Transverse colon (tissue), 4 donors: Measurements from ENCODE around the gene GALNT18. TPM values are rescaled to one million over a fixed set of nuclear protein-coding genes. Genes with fewer than 3 reads are reported as not detected.

ENCODE experiments used
- DNase-seq: peaks from one replicate; pipeline ENCODE4 v3.0.0-alpha.2; 2019
- H3K27ac ChIP-seq, 4 donors: fragments of 200-600 bp; sonication (generic); 2 replicates each; pipeline ENCODE4 v1.5.1; 2016 to 2018; ENCODE audit warnings: inconsistent platforms in 4 of 4
- H3K27me3 ChIP-seq: fragments of 200-600 bp; sonication (generic); 2 replicates; pipeline ENCODE4 v1.5.1; 2017; ENCODE audit warnings: inconsistent platforms
- H3K36me3 ChIP-seq, 4 donors: fragments of 200-600 bp; sonication (generic); 2 replicates each; pipeline ENCODE4 v1.5.1; 2017 to 2019; ENCODE audit warnings: inconsistent platforms in 4 of 4
- H3K4me1 ChIP-seq, 4 donors: fragments of 200-600 bp; sonication (generic); 2 replicates each; pipeline ENCODE4 v1.5.1; 2017 to 2020; ENCODE audit warnings: inconsistent platforms in 4 of 4
- H3K4me3 ChIP-seq, 4 donors: fragments of 200-600 bp; sonication (generic); 1 replicate in 1 of 4; 2 replicates in 3 of 4; pipeline versions ENCODE4 v1.5.1 to v1.6.1; 2017 to 2019; ENCODE audit warnings: inconsistent platforms in 4 of 4
- H3K9me3 ChIP-seq, 2 donors: fragments of 200-600 bp; sonication (generic); 2 replicates each; pipeline ENCODE4 v1.5.1; 2017 to 2019; ENCODE audit warnings: inconsistent platforms in 2 of 2
- EP300 ChIP-seq: sonication (generic); formaldehyde crosslinking; IDR thresholded peaks from one replicate; pipeline ENCODE4 v1.6.1; 2017; ENCODE audit warnings: antibody characterized with exemption, low read depth
- POLR2A ChIP-seq: fragments of 450-650 bp; IDR thresholded peaks from one replicate; pipeline ENCODE4 v1.6.1; 2016; ENCODE audit warnings: antibody characterized with exemption, mild to moderate bottlenecking, moderate library complexity
- POLR2AphosphoS5 ChIP-seq, 3 donors: sonication (generic); formaldehyde crosslinking; IDR thresholded peaks; one replicate each; pipeline ENCODE4 v1.6.1; 2016; ENCODE audit warnings: antibody characterized with exemption in 3 of 3
- WGBS, 2 donors: methylation state at CpG; one replicate each; pipeline ENCODE4 v1.1.5; 2018; ENCODE audit warnings: low coverage in 1 of 2; 5-methylcytosine and 5-hydroxymethylcytosine counted together
- in situ Hi-C, 4 donors: fragments of 200-750 bp; cut with MboI; loops; one replicate each; pipeline versions ENCODE4 v1.15.0 to v1.15.1; 2017; ENCODE audit warnings: low sequenced_read_pairs in 3 of 4, low pct_ligation_motif_present in 1 of 4, low pct_unique_long_range_greater_than_20kb in 1 of 4
- intact Hi-C: fragments of 100-400 bp; cut with DNase I; formaldehyde crosslinking; loops from one replicate; pipeline ENCODE4 v1.15.1; 2023; ENCODE audit warnings: low total_unique reads
- total RNA-seq, 4 donors: library from RNA; depleted of rRNA; stranded (reverse); fragments of >200 nt; gene quantifications; one replicate each; pipeline ENCODE4 v1.1.0, GENCODE V29; 2016
- TF ChIP-seq, protein P1 (sequence below), 5 experiments: fragments of 200-600 bp in 3 of 5; fragments of 450-650 bp in 2 of 5; sonication (generic) in 3 of 5; IDR thresholded peaks; 1 replicate in 2 of 5; 2 replicates in 3 of 5; pipeline ENCODE4 v1.5.1; 2016 to 2017; ENCODE audit warnings: antibody characterized with exemption in 5 of 5, inconsistent platforms in 3 of 5, mild to moderate bottlenecking in 2 of 5, moderate library complexity in 1 of 5

Gene GALNT18
- total RNA-seq, 4 donors from 2014 or later = 5.6 to 22.1 (median 8.4) TPM

DNA sequence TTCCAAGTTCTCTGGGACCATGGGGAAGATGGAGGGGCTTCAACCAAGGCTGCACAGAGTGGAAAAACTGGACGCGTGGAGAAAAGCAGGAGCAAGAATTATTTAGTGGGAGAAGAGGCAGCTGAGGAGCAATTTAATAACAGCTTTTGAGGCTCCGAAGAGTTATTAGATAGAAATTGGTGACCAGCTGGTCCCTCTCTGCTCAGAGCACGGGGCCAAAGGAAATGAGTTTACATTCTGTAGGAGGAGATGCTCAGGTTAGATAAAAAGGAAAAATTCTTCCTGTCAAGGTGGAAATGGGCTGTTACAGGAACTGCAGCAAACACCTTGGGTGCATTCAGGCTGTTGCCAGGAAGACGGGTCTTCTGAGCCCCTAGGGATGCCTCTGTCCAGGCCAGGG, 47.0 kb upstream of the GALNT18 start:
- intact Hi-C loops = no loop called here
- H3K4me3 ChIP-seq = no peak overlapping the region
- peaks cover under 1% of the 10 kb centered on the region for H3K27me3 ChIP-seq
- H3K4me1 ChIP-seq = peaks cover 0 to 8% (median 3%) of the 10 kb centered on the region in 4 donors
- no peaks in the 10 kb centered on the region for H3K9me3 ChIP-seq
- in situ Hi-C loops = no loop called here
- TF ChIP-seq POLR2A = no peak
- TF ChIP-seq EP300 = no peak
- TF ChIP-seq, protein P1, sequence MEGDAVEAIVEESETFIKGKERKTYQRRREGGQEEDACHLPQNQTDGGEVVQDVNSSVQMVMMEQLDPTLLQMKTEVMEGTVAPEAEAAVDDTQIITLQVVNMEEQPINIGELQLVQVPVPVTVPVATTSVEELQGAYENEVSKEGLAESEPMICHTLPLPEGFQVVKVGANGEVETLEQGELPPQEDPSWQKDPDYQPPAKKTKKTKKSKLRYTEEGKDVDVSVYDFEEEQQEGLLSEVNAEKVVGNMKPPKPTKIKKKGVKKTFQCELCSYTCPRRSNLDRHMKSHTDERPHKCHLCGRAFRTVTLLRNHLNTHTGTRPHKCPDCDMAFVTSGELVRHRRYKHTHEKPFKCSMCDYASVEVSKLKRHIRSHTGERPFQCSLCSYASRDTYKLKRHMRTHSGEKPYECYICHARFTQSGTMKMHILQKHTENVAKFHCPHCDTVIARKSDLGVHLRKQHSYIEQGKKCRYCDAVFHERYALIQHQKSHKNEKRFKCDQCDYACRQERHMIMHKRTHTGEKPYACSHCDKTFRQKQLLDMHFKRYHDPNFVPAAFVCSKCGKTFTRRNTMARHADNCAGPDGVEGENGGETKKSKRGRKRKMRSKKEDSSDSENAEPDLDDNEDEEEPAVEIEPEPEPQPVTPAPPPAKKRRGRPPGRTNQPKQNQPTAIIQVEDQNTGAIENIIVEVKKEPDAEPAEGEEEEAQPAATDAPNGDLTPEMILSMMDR (IDR thresholded peaks at IDR 0.05) = no peak
- TF ChIP-seq POLR2AphosphoS5 (IDR thresholded peaks at IDR 0.05) = no peak
- peak overlapping the region in 3 of 4 donors; percentile 36 to 52 (median 38) for H3K27ac ChIP-seq
- no peaks in the 10 kb centered on the region for H3K36me3 ChIP-seq
- WGBS, 2 donors = 67 to 88% methylated on average over 2 to 5 of the region's 5 CpGs
- DNase-seq = no peak

DNA sequence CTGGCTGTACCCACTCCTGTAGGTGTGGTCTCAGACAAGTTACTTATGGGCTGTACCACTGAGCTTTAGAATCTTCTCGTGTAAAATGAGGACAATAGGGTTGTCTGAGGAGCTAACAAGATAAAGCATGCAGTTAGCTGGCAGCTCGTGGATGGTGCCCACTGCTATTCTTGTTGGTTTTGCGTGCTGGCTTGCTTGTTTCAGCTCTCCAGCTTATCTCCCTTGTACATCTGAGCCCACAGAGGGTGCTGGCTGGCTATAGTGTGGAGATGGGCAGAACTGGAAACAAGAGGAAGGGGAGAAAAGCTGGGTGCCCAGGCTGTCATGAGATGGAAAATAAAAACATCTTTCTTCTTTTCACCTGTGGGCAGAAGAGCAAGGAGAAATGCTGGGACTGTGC, 46.5 kb upstream of the GALNT18 start:
- Histone ChIP-seq H3K27me3 (peaks cover 3% of the 10 kb centered on the region), H3K4me1 (peaks cover 0 to 8% (median 3%) of the 10 kb centered on the region in 4 donors), H3K9me3 (no peaks in the 10 kb centered on the region), H3K4me3 (no peak overlapping the region), H3K36me3 (no peaks in the 10 kb centered on the region), H3K27ac (no peak overlapping the region)
- TF ChIP-seq, protein P1 (IDR thresholded peaks at IDR 0.05) = no peak
- TF ChIP-seq POLR2A = no peak
- no peak for TF ChIP-seq POLR2AphosphoS5 (IDR thresholded peaks at IDR 0.05)
- TF ChIP-seq EP300 = no peak
- WGBS, 2 donors = 63 to 67% methylated on average over 3 of the region's 3 CpGs
- in situ Hi-C loops (no loop called here), intact Hi-C loops (no loop called here)
- no peak for DNase-seq

DNA sequence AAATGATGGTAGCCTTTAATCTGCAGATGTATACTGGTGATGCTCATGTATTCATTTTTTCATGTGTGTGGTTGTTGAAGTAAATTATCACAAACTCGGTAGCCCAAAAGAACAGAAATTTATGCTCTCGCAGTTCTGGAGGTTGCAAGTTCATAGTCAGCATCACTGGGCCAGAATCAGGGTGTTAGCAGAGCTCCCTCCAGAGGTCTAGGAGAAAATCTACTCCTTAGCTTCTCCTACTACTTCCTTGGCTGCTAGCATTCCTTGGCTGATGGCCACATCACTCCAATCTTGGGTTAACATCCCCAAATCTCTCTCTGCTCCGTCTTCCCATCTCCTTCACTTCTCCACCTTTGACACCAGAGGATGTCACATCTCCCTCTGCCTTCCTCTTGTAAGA, 45.3 kb upstream of the GALNT18 start:
- no peak for DNase-seq
- H3K36me3 ChIP-seq = no peaks in the 10 kb centered on the region
- intact Hi-C loops (no loop called here), in situ Hi-C loops (no loop called here)
- peaks cover 3% of the 10 kb centered on the region for H3K27me3 ChIP-seq
- no peak overlapping the region for H3K27ac ChIP-seq
- H3K4me3 ChIP-seq = no peak overlapping the region
- 92 to 100% methylated on average over 1 to 3 of the region's 3 CpGs for WGBS, 2 donors
- peaks cover 0 to 8% (median 3%) of the 10 kb centered on the region in 4 donors for H3K4me1 ChIP-seq
- no peak for TF ChIP-seq EP300
- TF ChIP-seq, protein P1 (IDR thresholded peaks at IDR 0.05) = no peak
- TF ChIP-seq POLR2AphosphoS5 (IDR thresholded peaks at IDR 0.05) = no peak
- no peak for TF ChIP-seq POLR2A
- no peaks in the 10 kb centered on the region for H3K9me3 ChIP-seq

DNA sequence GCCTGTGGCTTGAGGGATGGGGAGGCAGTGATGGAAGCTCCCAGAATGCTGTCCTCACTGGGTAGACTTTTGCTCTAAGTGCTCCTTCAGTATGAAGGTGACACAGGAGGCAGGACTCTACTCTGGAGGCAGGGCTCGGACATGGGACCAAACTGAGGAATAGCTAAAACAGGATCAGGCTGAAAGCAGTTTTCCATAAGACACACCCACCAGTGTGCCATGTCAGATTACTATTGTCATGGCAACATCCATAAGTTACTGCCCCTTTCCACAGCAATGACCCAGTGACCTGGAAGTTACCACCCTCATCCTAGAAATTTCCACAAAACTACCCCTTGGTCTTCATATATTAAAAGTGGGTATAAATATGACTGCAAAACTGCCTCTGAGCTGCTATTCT, 43.6 kb upstream of the GALNT18 start:
- WGBS, 2 donors = 63 to 67% methylated on average over 1 of the region's 1 CpG
- peaks cover 0 to 8% (median 3%) of the 10 kb centered on the region in 4 donors for H3K4me1 ChIP-seq
- H3K4me3 ChIP-seq = no peak overlapping the region
- TF ChIP-seq POLR2A (no peak), EP300 (no peak), POLR2AphosphoS5 (IDR thresholded peaks at IDR 0.05) (no peak)
- TF ChIP-seq, protein P1 (IDR thresholded peaks at IDR 0.05) = no peak
- H3K9me3 ChIP-seq = no peaks in the 10 kb centered on the region
- no peak overlapping the region for H3K27ac ChIP-seq
- DNase-seq = no peak
- no peaks in the 10 kb centered on the region for H3K36me3 ChIP-seq
- intact Hi-C loops = no loop called here
- H3K27me3 ChIP-seq = peaks cover 3% of the 10 kb centered on the region
- in situ Hi-C loops = no loop called here
